Measurements from ENCODE around the gene SNX5.

SNX5 gene

GRCh38 chr20:17928633-17929311 lies 39.8 kb downstream of the SNX5 start:
- Histone ChIP-seq H3K36me3 (ENCODE audit: insufficient read depth, low read length) (no peaks in the 10 kb centered on the region), H3K4me1 (ENCODE audit: insufficient read depth, low read length) (no peaks in the 10 kb centered on the region), H3K27me3 (ENCODE audit: insufficient read depth, low read length, poor library complexity) (peaks cover 16% of the 10 kb centered on the region), H3K4me2 (ENCODE audit: insufficient read depth, low read length) (no peak overlapping the region), H3K79me2 (ENCODE audit: insufficient read depth, low read length) (no peaks in the 10 kb centered on the region), H3K9me3 (ENCODE audit: insufficient read depth, low read length, severe bottlenecking) (no peaks in the 10 kb centered on the region), H3K27ac (ENCODE audit: low read length) (no peak overlapping the region), H4K20me1 (ENCODE audit: insufficient read depth, low read length) (no peaks in the 10 kb centered on the region; the same call in 1 of the 2 replicates), H3K4me3 (ENCODE audit: low read depth in 1 of 2, low read length in 2 of 2) (no peak overlapping the region), H3K9ac (ENCODE audit: low read depth, low read length) (no peak overlapping the region), H2AFZ (ENCODE audit: low read depth, low read length) (no peak overlapping the region)
- DNase-seq, result no peak
- no peak for ATAC-seq (ENCODE audit: insufficient read depth, low read depth)
- TF ChIP-seq EZH2 (IDR thresholded peaks at IDR 0.05; ENCODE audit: borderline replicate concordance, low read depth, low read length, severe bottlenecking) (no peak), CTCF (IDR thresholded peaks at IDR 0.05; ENCODE audit: borderline replicate concordance, extremely low read depth, low read length, poor library complexity, severe bottlenecking) (no peak)

DNA sequence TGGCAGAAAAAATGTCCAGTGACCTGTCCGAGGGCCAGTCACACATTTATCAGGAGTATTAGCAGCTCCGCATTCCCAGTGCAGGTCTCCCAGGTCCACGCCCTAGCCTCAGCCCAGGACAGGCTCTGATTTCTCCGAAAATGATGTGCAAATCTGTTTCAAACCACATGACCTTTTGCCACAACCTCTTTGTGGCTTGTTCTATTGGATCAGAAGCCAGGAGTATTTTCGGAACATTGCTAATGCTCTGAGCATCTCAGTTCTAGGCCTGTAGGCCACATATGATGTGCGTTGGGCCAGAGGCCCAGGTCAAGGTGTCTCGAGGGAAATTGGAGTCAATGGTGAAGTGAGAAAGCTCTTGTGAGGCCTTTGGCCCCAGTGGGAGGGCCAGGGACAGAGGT lies 40.4 kb downstream of the SNX5 start:
- H4K20me1 ChIP-seq (ENCODE audit: insufficient read depth, low read length), result no peaks in the 10 kb centered on the region; the same call in 1 of the 2 replicates
- no peaks in the 10 kb centered on the region for H3K4me1 ChIP-seq (ENCODE audit: insufficient read depth, low read length)
- no peak overlapping the region for H3K27ac ChIP-seq (ENCODE audit: low read length)
- H3K4me2 ChIP-seq (ENCODE audit: insufficient read depth, low read length), result no peak overlapping the region
- no peaks in the 10 kb centered on the region for H3K79me2 ChIP-seq (ENCODE audit: insufficient read depth, low read length)
- peaks cover 16% of the 10 kb centered on the region for H3K27me3 ChIP-seq (ENCODE audit: insufficient read depth, low read length, poor library complexity)
- ATAC-seq (ENCODE audit: insufficient read depth, low read depth) (no peak), DNase-seq (no peak)
- H3K9me3 ChIP-seq (ENCODE audit: insufficient read depth, low read length, severe bottlenecking), result no peaks in the 10 kb centered on the region
- no peak overlapping the region for H2AFZ ChIP-seq (ENCODE audit: low read depth, low read length)
- no peak overlapping the region for H3K4me3 ChIP-seq (ENCODE audit: low read depth in 1 of 2, low read length in 2 of 2)
- H3K36me3 ChIP-seq (ENCODE audit: insufficient read depth, low read length), result no peaks in the 10 kb centered on the region
- H3K9ac ChIP-seq (ENCODE audit: low read depth, low read length), result no peak overlapping the region
- TF ChIP-seq EZH2 (IDR thresholded peaks at IDR 0.05; ENCODE audit: borderline replicate concordance, low read depth, low read length, severe bottlenecking), result no peak
- TF ChIP-seq CTCF (IDR thresholded peaks at IDR 0.05; ENCODE audit: borderline replicate concordance, extremely low read depth, low read length, poor library complexity, severe bottlenecking), result no peak

GRCh38 chr20:17925940-17926300 lies 42.7 kb downstream of the SNX5 start:
- ATAC-seq (ENCODE audit: insufficient read depth, low read depth), result no peak
- no peak overlapping the region for H2AFZ ChIP-seq (ENCODE audit: low read depth, low read length)
- no peak for DNase-seq
- TF ChIP-seq EZH2 (IDR thresholded peaks at IDR 0.05; ENCODE audit: borderline replicate concordance, low read depth, low read length, severe bottlenecking), result no peak
- no peak for TF ChIP-seq CTCF (IDR thresholded peaks at IDR 0.05; ENCODE audit: borderline replicate concordance, extremely low read depth, low read length, poor library complexity, severe bottlenecking)
- no peak overlapping the region for H3K4me2 ChIP-seq (ENCODE audit: insufficient read depth, low read length)
- H3K36me3 ChIP-seq (ENCODE audit: insufficient read depth, low read length), result no peaks in the 10 kb centered on the region
- H4K20me1 ChIP-seq (ENCODE audit: insufficient read depth, low read length), result no peaks in the 10 kb centered on the region; the same call in 1 of the 2 replicates
- no peak overlapping the region for H3K4me3 ChIP-seq (ENCODE audit: low read depth in 1 of 2, low read length in 2 of 2)
- no peaks in the 10 kb centered on the region for H3K79me2 ChIP-seq (ENCODE audit: insufficient read depth, low read length)
- no peak overlapping the region for H3K9ac ChIP-seq (ENCODE audit: low read depth, low read length)
- H3K4me1 ChIP-seq (ENCODE audit: insufficient read depth, low read length), result no peaks in the 10 kb centered on the region
- H3K27me3 ChIP-seq (ENCODE audit: insufficient read depth, low read length, poor library complexity), result peaks cover 16% of the 10 kb centered on the region
- H3K9me3 ChIP-seq (ENCODE audit: insufficient read depth, low read length, severe bottlenecking), result no peaks in the 10 kb centered on the region
- H3K27ac ChIP-seq (ENCODE audit: low read length), result no peak overlapping the region

All from DND-41 (cell line).